GM18526 (cell line): ENCODE data around the gene MRPL39.

Experiments
- POLR2A ChIP-seq: IDR thresholded peaks from 3 replicates; pipeline ENCODE4 v1.6.1; 2011; ENCODE audit not compliant: insufficient read length; ENCODE audit errors: extremely low read depth

MRPL39 gene

GRCh38 chr21:25562660-25563059 is 44.6 kb downstream of the MRPL39 start:
- no peak for TF ChIP-seq POLR2A

GRCh38 chr21:25561668-25562641 is 45.3 kb downstream of the MRPL39 start:
- no peak for TF ChIP-seq POLR2A

GRCh38 chr21:25560891-25561290 is 46.4 kb downstream of the MRPL39 start:
- no peak for TF ChIP-seq POLR2A

- no peak for TF ChIP-seq POLR2A
Observed at GRCh38 chr21:25560271-25560685, 47.0 kb downstream of the MRPL39 start.

- no peak for TF ChIP-seq POLR2A
Observed at GRCh38 chr21:25559746-25560145, 47.5 kb downstream of the MRPL39 start.

GRCh38 chr21:25558123-25558522 is 49.2 kb downstream of the MRPL39 start:
- no peak for TF ChIP-seq POLR2A

GRCh38 chr21:25557180-25557579 is 50.1 kb downstream of the MRPL39 start:
- TF ChIP-seq POLR2A, result no peak

- TF ChIP-seq POLR2A, result no peak
Observed at GRCh38 chr21:25556091-25556490, 51.2 kb downstream of the MRPL39 start.

GRCh38 chr21:25555492-25555891 is 51.8 kb downstream of the MRPL39 start:
- TF ChIP-seq POLR2A, result no peak

- TF ChIP-seq POLR2A, result no peak
Observed at GRCh38 chr21:25552856-25553255, 54.4 kb downstream of the MRPL39 start.

- no peak for TF ChIP-seq POLR2A
Observed at GRCh38 chr21:25551569-25551968, 55.7 kb downstream of the MRPL39 start.

GRCh38 chr21:25550352-25551120 is 56.7 kb downstream of the MRPL39 start:
- TF ChIP-seq POLR2A, result no peak

- TF ChIP-seq POLR2A, result no peak
Observed at GRCh38 chr21:25541042-25541441, 66.2 kb downstream of the MRPL39 start.

GRCh38 chr21:25539606-25540005 is 67.7 kb downstream of the MRPL39 start:
- no peak for TF ChIP-seq POLR2A

- no peak for TF ChIP-seq POLR2A
Observed at GRCh38 chr21:25537174-25537573, 70.1 kb downstream of the MRPL39 start.

- TF ChIP-seq POLR2A, result no peak
Observed at GRCh38 chr21:25536752-25537151, 70.5 kb downstream of the MRPL39 start.
